Effector memory CD4-positive, alpha-beta T cell (primary cell): ENCODE data around the gene RPL6.
A peak's percentile ranks its signal among the peaks of the same experiment; 100 is the strongest.
"Not testable (repeated sequence)": the region's sequence is repeated elsewhere in the genome, so short reads cannot be mapped to it uniquely, and the experiment has no call there.

Experiments
- DNase-seq, 3 donors: peaks; one replicate each; pipeline ENCODE4 v3.0.0-alpha.2; 2020
- H3K27ac ChIP-seq: 2 replicates; pipeline ENCODE4 v1.7.0; 2013; ENCODE audit warnings: mild to moderate bottlenecking, low read length, moderate library complexity; ENCODE audit not compliant: insufficient read depth, poor library complexity, severe bottlenecking
- H3K27me3 ChIP-seq: replicated peaks from 2 replicates; pipeline ENCODE4 v1.7.0; 2013; ENCODE audit warnings: mild to moderate bottlenecking, low read length; ENCODE audit not compliant: insufficient read depth, control insufficient read depth, poor library complexity, severe bottlenecking
- H3K36me3 ChIP-seq: 2 replicates; pipeline ENCODE4 v1.7.0; 2013; ENCODE audit warnings: mild to moderate bottlenecking, low read length, moderate library complexity; ENCODE audit not compliant: control insufficient read depth, insufficient read depth
- H3K4me1 ChIP-seq: 2 replicates; pipeline ENCODE4 v1.7.0; 2013; ENCODE audit warnings: low read length, mild to moderate bottlenecking; ENCODE audit not compliant: control insufficient read depth, insufficient read depth, poor library complexity, severe bottlenecking
- H3K4me3 ChIP-seq: 2 replicates; pipeline ENCODE4 v1.7.0; 2013; ENCODE audit warnings: low read length, low read depth, mild to moderate bottlenecking; ENCODE audit not compliant: insufficient read depth, poor library complexity, severe bottlenecking
- H3K9me3 ChIP-seq: 2 replicates; pipeline ENCODE4 v1.7.0; 2013; ENCODE audit warnings: mild to moderate bottlenecking, low read length, moderate library complexity; ENCODE audit not compliant: control insufficient read depth

Gene RPL6

GRCh38 chr12:112421363-112421762 lies 12.0 kb upstream of the RPL6 start:
- Histone ChIP-seq H3K27me3 (no peaks in the 10 kb centered on the region), H3K36me3 (no peaks in the 10 kb centered on the region), H3K4me3 (no peak overlapping the region), H3K9me3 (no peaks in the 10 kb centered on the region), H3K4me1 (peaks cover 9% of the 10 kb centered on the region), H3K27ac (no peak overlapping the region)
- no peak for DNase-seq

- H3K4me1 ChIP-seq = peaks cover 9% of the 10 kb centered on the region
- H3K36me3 ChIP-seq = no peaks in the 10 kb centered on the region
- H3K27ac ChIP-seq = no peak overlapping the region
- no peak overlapping the region for H3K4me3 ChIP-seq
- no peak for DNase-seq
- H3K27me3 ChIP-seq = no peaks in the 10 kb centered on the region
- H3K9me3 ChIP-seq = no peaks in the 10 kb centered on the region
Measured at GRCh38 chr12:112420740-112421139, 11.3 kb upstream of the RPL6 start.

DNA sequence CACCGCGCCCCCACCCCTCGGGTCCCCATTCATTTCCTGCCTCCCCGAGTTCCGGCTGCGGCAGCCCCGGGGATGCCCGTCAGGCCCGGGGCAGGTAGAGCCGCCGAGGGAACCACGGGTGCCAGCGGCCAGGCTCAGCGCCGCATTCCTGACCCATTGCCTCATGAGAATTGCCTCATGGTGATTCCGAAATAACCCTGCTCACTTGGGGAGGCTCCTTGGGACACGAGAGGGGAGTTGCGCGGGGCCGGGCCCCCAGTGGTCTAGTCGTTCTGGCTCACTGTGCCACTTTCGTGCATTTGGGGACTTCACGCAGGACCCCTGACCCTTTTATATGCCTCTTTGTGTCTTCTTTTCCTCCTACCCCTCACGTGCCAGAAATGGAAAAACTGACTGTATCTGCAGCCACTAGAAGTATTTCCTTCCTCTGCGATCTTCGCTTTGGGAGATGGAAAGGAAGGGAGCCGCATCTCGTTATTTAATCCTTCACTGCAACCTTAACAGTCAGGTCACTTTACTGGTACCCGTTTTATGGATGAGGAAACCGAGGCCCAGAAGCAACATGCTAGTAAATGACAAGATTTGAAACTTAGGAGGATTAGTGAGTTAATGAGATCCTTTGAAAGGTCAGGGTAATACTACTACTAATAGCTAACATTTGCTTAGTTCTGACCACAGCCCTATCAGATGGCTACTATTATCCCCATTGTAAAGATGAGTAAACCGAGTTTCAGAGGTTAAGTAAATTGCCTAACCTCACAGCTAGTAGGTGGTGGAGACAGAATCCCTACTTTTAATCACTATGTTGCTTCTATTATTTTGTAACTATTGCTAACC lies 10.1 kb upstream of the RPL6 start:
- DNase-seq = peak in 2 of 3 donors; percentile 2 to 35
- Histone ChIP-seq H3K4me1 (peaks cover 9% of the 10 kb centered on the region), H3K9me3 (no peaks in the 10 kb centered on the region), H3K27ac (peak overlapping the region; percentile 95), H3K27me3 (no peaks in the 10 kb centered on the region), H3K4me3 (peak overlapping the region; percentile 91), H3K36me3 (no peaks in the 10 kb centered on the region)

DNA sequence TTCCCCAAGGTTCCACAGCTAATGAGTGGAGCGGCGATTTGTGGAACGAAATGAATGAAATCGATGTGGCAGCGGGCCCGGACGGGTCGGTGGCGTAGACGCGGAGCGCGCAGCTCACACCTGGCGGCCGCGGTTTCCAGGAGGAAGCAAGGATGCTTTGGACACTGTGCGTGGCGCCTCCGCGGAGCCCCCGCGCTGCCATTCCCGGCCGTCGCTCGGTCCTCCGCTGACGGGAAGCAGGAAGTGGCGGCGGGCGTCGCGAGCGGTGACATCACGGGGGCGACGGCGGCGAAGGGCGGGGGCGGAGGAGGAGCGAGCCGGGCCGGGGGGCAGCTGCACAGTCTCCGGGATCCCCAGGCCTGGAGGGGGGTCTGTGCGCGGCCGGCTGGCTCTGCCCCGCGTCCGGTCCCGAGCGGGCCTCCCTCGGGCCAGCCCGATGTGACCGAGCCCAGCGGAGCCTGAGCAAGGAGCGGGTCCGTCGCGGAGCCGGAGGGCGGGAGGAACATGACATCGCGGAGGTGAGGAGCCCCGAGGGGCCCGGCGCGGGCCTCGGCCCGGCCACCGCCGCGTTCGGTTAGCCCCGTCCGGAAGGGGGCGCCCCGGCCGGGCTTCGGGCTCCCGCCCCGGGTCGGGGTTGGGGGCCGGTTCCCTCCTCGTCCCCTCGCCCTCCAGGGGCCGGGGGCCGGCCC lies 9.3 kb upstream of the RPL6 start, which contains the start of gene PTPN11:
Gene PTPN11 (plus strand): TSS at position 340 of the 689 bp plus-strand sequence. CDS start 165 bp downstream, at position 505.
- no peaks in the 10 kb centered on the region for H3K9me3 ChIP-seq
- DNase-seq = peak; percentile 78 to 85 (median 82)
- peak within 1 kb of the TSS; percentile 95 for H3K27ac ChIP-seq
- peak within 1 kb of the TSS; percentile 91 for H3K4me3 ChIP-seq
- H3K4me1 ChIP-seq = peaks cover 9% of the 10 kb centered on the region
- H3K36me3 ChIP-seq = no peaks in the 10 kb centered on the region
- no peaks in the 10 kb centered on the region for H3K27me3 ChIP-seq

DNA sequence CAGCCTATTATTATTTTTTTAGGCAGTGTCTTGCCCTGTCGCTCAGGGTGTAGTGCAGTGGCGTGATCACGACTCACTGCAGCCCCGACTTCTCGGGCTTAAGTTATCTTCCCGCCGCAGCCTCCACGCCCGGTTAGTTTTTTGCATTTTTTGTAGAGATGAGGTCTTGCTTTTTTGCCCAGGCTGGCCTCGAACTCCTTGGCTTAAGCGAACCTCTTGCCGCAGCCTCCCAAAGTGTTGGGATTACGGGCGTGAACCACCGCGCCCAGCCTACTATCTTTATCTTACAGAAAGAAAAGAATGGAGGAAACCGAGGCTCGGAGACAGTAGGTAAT lies 8.8 kb upstream of the RPL6 start:
- Histone ChIP-seq H3K9me3 (no peaks in the 10 kb centered on the region), H3K27me3 (no peaks in the 10 kb centered on the region), H3K36me3 (no peaks in the 10 kb centered on the region), H3K27ac (peak overlapping the region; percentile 95), H3K4me1 (peaks cover 9% of the 10 kb centered on the region), H3K4me3 (peak overlapping the region; percentile 91)
- DNase-seq = no peak

- H3K9me3 ChIP-seq, H3K27ac ChIP-seq, DNase-seq, H3K36me3 ChIP-seq, H3K27me3 ChIP-seq, H3K4me3 ChIP-seq, H3K4me1 ChIP-seq: not testable (repeated sequence)
Measured at GRCh38 chr12:112415457-112415856, 6.1 kb upstream of the RPL6 start.

DNA sequence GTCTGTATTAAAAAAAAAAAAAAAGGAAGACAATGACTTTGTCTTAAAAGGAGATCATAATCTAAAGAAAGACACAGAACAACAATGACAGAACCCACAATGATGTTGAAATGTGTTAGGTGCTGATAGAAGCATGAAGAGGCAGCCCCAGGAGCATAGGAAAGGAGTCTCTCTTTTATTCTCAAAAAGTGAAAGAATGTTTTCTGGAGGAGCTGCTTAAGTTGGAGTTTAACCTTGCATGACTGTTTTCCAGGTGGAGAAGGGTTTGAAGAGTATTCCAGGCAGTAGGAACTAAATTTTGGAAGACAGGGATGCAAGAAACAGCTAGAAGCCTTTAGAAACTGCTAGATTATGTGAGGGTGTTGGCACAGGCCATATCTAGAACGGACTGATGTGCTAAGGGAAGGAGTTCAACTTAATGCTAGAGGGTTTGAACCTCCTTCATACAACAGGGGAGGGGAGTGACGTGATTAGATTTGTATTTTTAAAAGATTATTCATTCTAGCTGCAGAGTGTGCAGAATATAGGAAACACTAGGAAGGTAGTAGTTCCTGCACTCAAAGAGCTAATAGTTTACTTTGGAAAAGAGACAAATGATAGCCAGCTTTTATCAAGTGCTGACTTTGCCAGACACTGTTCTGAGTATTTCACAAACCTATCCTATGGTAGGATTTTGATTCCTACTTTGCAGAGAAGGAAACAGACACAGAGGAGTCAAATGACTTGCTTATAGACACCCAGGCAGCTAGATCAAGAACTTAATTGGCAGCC lies 4.6 kb upstream of the RPL6 start:
- Histone ChIP-seq H3K36me3 (no peaks in the 10 kb centered on the region), H3K27ac (no peak overlapping the region), H3K4me1 (no peaks in the 10 kb centered on the region), H3K9me3 (no peaks in the 10 kb centered on the region), H3K27me3 (no peaks in the 10 kb centered on the region), H3K4me3 (no peak overlapping the region)
- DNase-seq = no peak

GRCh38 chr12:112409906-112410244 lies 470 bp upstream of the RPL6 start:
- Histone ChIP-seq H3K9me3 (no peaks in the 10 kb centered on the region), H3K4me3 (no peak overlapping the region), H3K4me1 (peaks cover 8% of the 10 kb centered on the region), H3K27me3 (no peaks in the 10 kb centered on the region), H3K27ac (peak overlapping the region; percentile 90), H3K36me3 (peaks cover 26% of the 10 kb centered on the region)
- DNase-seq = no peak

DNA sequence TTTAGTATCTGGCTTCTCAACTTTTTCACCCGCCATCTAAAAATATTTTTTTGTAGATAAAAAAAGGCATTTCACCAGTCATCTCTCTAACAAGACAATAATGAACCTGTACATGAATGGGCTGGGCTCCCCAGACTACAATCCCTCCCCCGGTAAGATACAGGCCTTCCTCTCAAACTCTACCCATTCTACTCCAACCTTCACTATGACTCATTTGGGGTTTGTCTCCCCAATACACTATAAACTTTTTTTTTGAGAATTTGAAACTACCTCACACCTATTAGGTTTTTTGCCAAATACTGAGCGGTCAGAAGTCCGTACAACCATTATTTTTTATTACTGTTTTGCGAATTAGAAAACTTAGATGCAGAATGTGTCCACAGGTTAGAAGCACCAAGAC lies 784 bp downstream of the RPL6 start:
- peaks cover 36% of the 10 kb centered on the region for H3K36me3 ChIP-seq
- H3K27ac ChIP-seq = peak overlapping the region; percentile 90
- H3K9me3 ChIP-seq = no peaks in the 10 kb centered on the region
- DNase-seq = peak in 1 of 3 donors; percentile 11
- no peaks in the 10 kb centered on the region for H3K27me3 ChIP-seq
- peak overlapping the region; percentile 89 for H3K4me3 ChIP-seq
- peaks cover 8% of the 10 kb centered on the region for H3K4me1 ChIP-seq

DNA sequence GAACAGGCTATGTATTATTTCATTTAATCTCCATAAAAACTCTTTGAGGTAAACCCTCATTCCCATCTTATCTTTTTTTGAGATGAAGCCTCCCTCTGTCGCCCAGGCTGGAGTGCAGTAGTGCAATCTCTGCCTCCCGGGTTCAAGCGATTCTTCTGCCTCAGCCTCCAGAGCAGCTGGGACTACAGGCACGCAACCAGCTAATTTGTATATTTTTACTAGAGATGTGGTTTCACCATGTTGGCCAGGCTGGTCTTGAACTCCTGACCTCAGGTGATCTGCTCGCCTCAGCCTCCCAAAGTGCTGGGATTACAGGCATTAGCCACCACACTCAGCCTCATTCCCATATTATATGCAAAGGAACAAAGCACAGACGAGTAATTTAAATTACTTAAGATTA lies 1.7 kb downstream of the RPL6 start:
- Histone ChIP-seq H3K27ac (peak overlapping the region; percentile 22), H3K36me3 (peaks cover 36% of the 10 kb centered on the region)
- DNase-seq, H3K4me3 ChIP-seq, H3K9me3 ChIP-seq, H3K4me1 ChIP-seq, H3K27me3 ChIP-seq: not testable (repeated sequence)
